NCI-H2196 (cell line): Measurements from ENCODE around the gene AKAP6.

Source experiments
- DNase-seq: peaks from one replicate; lab custom pipeline; 2025; ENCODE audit not compliant: unreplicated experiment; lab: John Stamatoyannopoulos, UW

Gene AKAP6

GRCh38 chr14:32607399-32607798 lies 278.3 kb downstream of the AKAP6 start:
- DNase-seq, result no peak

GRCh38 chr14:32608857-32609256 lies 279.8 kb downstream of the AKAP6 start:
- no peak for DNase-seq

DNA sequence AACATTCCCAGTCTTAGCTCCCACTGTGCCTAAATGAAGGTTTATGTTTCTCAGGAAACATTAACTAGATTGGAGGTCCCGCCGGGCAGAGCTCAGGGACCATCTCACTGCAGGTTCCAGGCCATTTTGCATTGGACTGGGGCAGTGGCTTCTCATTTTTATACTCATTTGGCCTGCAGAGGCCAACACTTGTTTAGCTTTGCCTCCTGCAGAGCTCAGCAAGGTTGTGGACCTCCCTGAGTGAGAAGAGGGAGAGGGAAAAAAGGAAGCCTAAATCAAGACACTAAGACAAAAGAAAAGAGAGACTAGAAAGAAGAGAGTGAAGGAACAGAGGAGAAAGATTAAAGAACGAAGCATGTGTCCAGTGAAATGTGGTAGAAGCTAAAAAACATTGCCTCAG lies 280.3 kb downstream of the AKAP6 start:
- DNase-seq, result no peak

DNA sequence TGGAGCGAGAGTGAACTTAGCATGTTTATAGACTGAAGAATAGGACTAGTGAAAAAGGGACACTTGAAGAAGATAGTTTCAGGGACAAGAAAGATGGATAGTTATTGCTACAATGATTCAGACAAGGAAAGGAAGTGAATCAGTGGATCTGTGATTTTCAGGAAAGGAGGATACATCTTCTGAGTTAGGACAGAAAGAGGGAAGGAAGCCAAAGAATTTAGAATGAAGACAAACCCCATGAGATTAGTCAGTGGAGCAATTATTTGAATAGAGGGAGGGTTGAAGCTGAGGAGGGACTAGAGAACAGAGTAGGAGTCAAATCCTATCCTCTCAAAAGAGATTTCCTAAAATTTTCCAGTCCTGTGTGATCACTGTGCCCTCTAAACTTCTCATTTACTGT lies 282.7 kb downstream of the AKAP6 start:
- DNase-seq, result no peak

- DNase-seq, result no peak
These were observed 289.9 kb downstream of the AKAP6 start for GRCh38 chr14:32618991-32619390.

GRCh38 chr14:32620303-32620702 lies 291.2 kb downstream of the AKAP6 start:
- no peak for DNase-seq

GRCh38 chr14:32620724-32621123 lies 291.6 kb downstream of the AKAP6 start:
- DNase-seq, result no peak

DNA sequence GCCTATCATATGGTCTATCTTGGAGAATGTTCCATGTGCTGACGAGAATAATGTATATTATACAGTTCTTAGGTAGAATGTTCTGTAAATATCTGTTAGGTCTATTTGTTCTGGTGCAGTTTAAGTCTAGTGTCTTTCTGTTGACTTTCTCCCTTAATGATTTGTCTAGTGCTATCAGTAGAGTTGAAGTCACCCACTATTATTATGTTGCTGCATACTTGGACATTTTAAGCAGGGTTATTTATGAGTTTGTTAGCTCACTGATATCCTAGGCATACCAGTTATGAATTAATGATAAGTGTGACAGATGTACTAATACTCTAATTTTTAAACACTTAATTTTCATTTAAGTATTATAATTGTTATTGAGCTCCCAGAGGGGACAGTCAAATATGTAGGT lies 292.5 kb downstream of the AKAP6 start:
- no peak for DNase-seq

DNA sequence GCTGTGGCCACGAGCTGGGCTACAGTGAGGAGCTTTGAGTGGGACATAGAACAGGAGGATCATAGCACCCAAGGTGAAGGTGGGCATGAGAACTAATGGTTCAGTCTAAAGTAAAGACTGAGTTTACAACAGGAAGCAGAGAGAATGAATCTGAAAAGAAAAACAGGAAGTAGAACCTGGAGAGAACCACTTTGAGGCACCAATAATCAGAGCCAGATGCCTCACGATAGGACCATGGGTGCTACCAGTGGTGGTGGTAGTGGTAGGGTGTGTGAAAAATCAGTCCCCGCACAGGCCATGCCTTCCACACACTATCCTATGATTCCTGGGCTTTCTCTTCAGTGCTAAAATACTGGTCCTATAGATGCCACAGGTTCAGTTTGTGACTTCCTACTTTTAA lies 293.6 kb downstream of the AKAP6 start:
- DNase-seq, result no peak

DNA sequence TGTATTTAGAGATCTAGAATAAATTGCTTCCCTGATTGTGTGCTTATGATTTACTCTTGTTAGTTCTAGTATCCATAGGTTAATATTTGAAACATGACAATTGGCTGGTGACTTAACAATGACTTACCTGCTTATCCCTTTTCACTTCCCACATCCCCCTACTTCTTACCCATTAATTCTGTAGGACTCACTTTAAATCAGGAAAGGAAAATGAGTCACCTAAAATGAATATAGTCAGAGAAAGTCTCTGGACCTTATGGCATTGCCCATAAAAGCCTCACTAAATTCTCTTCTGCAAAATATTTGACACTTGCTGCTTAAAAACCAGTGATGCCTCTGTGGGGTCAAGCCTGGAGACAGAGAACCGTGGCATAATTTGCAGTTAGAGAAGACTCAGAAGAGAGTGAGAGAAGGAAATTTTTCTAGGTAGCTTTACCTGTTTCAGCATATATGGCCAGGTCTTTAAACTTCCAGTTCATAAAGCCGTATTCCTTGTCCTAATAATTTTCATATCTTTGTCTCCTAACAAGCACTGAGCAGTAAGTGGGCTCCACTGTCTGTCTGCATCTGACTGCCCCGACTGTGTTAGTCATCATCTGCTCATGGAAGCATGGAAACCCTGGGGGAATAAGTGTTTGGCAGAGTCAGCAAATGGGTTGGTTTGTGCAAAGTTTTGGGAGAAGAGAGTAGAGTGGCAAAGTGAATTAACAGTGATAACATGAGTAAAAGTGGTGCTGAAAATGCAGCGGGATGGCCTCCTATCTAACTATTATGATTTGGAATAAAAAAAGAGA lies 294.4 kb downstream of the AKAP6 start:
- DNase-seq, result no peak

- no peak for DNase-seq
These were observed 296.1 kb downstream of the AKAP6 start for GRCh38 chr14:32625211-32625610.

- DNase-seq, result no peak
These were observed 298.6 kb downstream of the AKAP6 start for GRCh38 chr14:32627545-32628298.

- no peak for DNase-seq
These were observed 300.1 kb downstream of the AKAP6 start for GRCh38 chr14:32629236-32629635.

DNA sequence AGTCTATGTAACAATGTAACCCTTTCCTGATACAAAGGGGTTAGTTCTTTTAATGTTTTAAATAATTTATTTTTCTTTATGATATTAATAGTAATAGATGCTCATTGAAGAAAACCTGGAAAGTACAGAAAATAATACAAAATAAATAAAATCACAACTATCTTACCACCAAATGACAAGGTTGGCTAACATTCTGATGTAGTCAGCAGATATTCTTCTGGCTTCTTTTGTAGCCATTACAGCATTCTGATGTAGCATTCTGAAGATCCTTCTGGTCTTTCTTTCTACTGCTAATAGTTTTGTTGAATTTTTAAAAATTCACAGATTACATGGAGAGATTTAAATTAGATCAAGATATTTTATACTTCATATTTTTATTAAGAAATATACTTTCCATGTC lies 301.6 kb downstream of the AKAP6 start:
- DNase-seq, result no peak

DNA sequence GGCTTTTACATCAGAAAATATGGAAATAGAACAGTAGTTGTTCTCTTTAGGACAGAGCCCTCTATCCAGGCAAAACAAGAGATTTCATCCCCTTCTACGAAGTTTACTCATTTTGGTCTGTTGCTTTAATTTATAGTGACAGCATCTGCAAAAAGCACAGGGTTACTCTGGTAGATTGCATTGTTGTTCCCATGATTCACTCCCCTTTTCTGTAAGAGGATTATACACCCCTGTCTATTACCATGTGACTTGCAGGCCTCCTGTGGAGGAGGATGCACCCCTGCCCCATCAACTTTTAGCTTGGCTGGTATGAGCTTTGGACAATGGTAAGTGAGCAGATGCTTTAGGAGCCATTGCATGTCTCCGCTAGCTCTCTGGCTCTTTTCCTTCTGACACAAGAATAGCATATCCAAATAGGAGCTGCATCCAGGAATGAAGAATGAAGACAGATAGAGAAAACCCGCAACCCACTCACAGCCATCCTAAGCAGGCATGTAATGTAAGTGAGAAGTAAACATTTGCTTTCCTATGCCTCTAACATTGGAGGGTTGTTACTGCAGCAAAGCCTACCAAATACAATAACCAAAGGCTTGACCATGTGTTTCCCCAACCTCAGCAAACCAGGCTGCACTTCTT lies 304.2 kb downstream of the AKAP6 start:
- DNase-seq, result no peak

GRCh38 chr14:32633930-32634329 lies 304.8 kb downstream of the AKAP6 start:
- DNase-seq, result no peak

DNA sequence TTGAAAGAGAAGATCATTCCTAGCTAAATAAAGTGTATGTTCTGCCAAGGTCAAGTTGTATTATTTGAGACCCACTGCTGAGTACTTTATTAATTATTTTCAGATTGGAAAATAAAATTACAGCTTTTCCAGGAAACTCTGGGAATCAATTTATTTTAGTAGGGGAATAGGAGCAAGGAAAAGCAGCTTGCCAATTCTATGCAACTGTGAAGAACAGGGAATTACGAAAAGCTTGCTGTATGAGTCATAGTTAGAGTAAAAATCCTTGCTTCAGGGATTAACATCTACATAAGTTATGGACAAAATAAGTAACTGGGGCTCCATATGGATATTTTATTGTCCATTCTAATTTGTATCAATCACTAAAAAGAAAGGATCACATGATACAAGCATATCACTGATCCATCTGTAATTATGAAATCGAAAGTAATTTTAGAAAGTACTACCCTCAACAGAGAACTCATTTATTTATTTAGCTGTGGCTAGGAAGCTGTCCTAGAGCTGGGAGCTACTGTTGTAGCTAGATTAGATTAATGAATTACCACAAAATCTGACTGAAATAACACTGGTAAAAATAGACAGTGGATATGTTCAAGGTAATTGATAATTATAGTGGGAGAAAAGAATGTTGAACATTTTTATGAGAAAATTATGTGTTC lies 306.1 kb downstream of the AKAP6 start:
- DNase-seq, result no peak

- no peak for DNase-seq
These were observed 308.5 kb downstream of the AKAP6 start for GRCh38 chr14:32637582-32637981.

- DNase-seq, result no peak
These were observed 310.1 kb downstream of the AKAP6 start for GRCh38 chr14:32639208-32639607.

GRCh38 chr14:32645551-32645950 lies 316.5 kb downstream of the AKAP6 start:
- no peak for DNase-seq

DNA sequence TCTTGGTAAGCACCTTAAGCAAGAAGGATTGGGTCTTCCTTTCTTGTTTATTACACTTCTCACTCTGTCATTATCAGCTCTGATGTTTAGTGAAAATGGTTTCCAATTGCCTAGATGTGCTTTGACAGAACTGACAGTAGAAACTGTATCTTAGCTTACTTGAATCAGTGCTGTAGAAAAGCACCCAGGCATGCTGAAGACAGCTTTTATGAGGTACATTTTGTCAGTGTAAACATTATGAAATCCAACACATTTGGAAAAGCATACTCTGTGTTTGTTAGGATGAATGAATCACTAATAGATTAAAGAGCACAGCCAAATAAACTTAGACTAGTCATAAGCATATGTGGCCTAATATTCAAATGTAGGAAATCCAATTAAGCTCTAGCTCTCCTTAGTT lies 319.3 kb downstream of the AKAP6 start:
- DNase-seq, result no peak

DNA sequence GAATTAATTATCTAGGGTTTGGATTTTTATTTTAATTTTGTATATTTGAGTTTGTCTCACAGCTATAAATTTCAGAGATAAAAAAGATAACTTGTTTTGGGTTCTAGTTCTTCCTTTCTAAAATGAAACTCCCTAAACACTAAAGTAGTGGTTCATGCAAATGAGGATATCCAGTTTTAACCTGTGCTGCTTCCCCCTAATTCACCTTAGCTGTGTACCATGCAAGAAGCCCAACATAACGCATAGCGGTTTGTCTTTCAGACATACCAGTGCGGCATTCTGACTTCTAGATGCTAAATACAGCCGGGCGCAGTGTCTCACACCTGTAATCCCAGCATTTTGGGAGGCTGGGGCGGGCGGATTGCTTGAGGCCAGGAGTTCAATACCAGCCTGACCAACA lies 320.9 kb downstream of the AKAP6 start:
- no peak for DNase-seq
